Stimulated activated naive CD4-positive, alpha-beta T cell (primary cell): ENCODE results near the gene PACSIN2.
"Not testable (repeated sequence)": the region's sequence is repeated elsewhere in the genome, so short reads cannot be mapped to it uniquely, and the experiment has no call there.

ENCODE experiments used
- DNase-seq, 6 experiments: peaks; one replicate each; lab custom pipeline; 2025; lab: John Stamatoyannopoulos, UW

Gene PACSIN2

GRCh38 chr22:42964994-42965699 lies 49.8 kb downstream of the PACSIN2 start:
- DNase-seq = no peak

GRCh38 chr22:42963231-42963595 lies 51.7 kb downstream of the PACSIN2 start:
- DNase-seq = no peak

GRCh38 chr22:42962295-42963230 lies 52.4 kb downstream of the PACSIN2 start:
- no peak for DNase-seq

- DNase-seq = no peak
Observed at GRCh38 chr22:42961810-42962209, 53.1 kb downstream of the PACSIN2 start.

GRCh38 chr22:42961400-42961690 lies 53.6 kb downstream of the PACSIN2 start:
- DNase-seq = not testable (repeated sequence)

- DNase-seq = no peak
Observed at GRCh38 chr22:42960531-42961399, 54.2 kb downstream of the PACSIN2 start.

- no peak for DNase-seq
Observed at GRCh38 chr22:42959576-42960509, 55.1 kb downstream of the PACSIN2 start.

GRCh38 chr22:42958937-42959336 lies 56.0 kb downstream of the PACSIN2 start:
- DNase-seq = no peak

- DNase-seq = no peak
Observed at GRCh38 chr22:42957958-42958357, 57.0 kb downstream of the PACSIN2 start.

GRCh38 chr22:42957544-42957943 lies 57.4 kb downstream of the PACSIN2 start:
- no peak for DNase-seq

GRCh38 chr22:42955848-42956247 lies 59.1 kb downstream of the PACSIN2 start:
- no peak for DNase-seq

GRCh38 chr22:42955087-42955635 lies 59.8 kb downstream of the PACSIN2 start:
- no peak for DNase-seq

GRCh38 chr22:42953751-42954150 lies 61.2 kb downstream of the PACSIN2 start:
- not testable (repeated sequence) for DNase-seq

- no peak for DNase-seq
Observed at GRCh38 chr22:42951093-42951710, 63.7 kb downstream of the PACSIN2 start.

- no peak for DNase-seq
Observed at GRCh38 chr22:42950281-42950680, 64.7 kb downstream of the PACSIN2 start.

GRCh38 chr22:42949159-42949558 lies 65.8 kb downstream of the PACSIN2 start:
- no peak for DNase-seq

GRCh38 chr22:42948294-42948693 lies 66.7 kb downstream of the PACSIN2 start:
- no peak for DNase-seq

GRCh38 chr22:42947211-42947990 lies 67.5 kb downstream of the PACSIN2 start:
- DNase-seq = no peak

- DNase-seq = no peak
Observed at GRCh38 chr22:42946546-42947198, 68.3 kb downstream of the PACSIN2 start.
